Tibial nerve (tissue), 4 donors: Measurements from ENCODE around the gene PPP1R7. TPM values are rescaled to one million over a fixed set of nuclear protein-coding genes. Genes with fewer than 3 reads are reported as not detected.
A peak's percentile ranks its signal among the peaks of the same experiment; 100 is the strongest.
"Not testable (repeated sequence)": the region's sequence is repeated elsewhere in the genome, so short reads cannot be mapped to it uniquely, and the experiment has no call there.

Experiments used
- DNase-seq, 2 donors: peaks; one replicate each; pipeline ENCODE4 v3.0.0-alpha.2; 2019; ENCODE audit warnings: low spot score in 2 of 2
- H3K27ac ChIP-seq, 4 donors: fragments of 200-600 bp; sonication (generic) in 3 of 4; one replicate each; pipeline ENCODE4 v1.5.1; 2017 to 2019; ENCODE audit warnings: mild to moderate bottlenecking in 1 of 4
- H3K27me3 ChIP-seq, 2 donors: fragments of 200-600 bp; sonication (generic) in 1 of 2; one replicate each; pipeline versions ENCODE4 v1.5.1 to v1.6.0; 2017 to 2019
- H3K36me3 ChIP-seq, 3 donors: fragments of 200-600 bp; sonication (generic); one replicate each; pipeline ENCODE4 v1.5.1; 2018 to 2019
- H3K4me1 ChIP-seq, 4 donors: fragments of 200-600 bp; sonication (generic) in 3 of 4; one replicate each; pipeline ENCODE4 v1.5.1; 2017 to 2019
- H3K4me3 ChIP-seq, 4 donors: fragments of 200-600 bp; sonication (generic) in 3 of 4; one replicate each; pipeline ENCODE4 v1.5.1; 2017 to 2019; ENCODE audit warnings: mild to moderate bottlenecking in 1 of 4, moderate library complexity in 1 of 4
- H3K9me3 ChIP-seq, 4 donors: fragments of 200-600 bp; sonication (generic) in 3 of 4; one replicate each; pipeline ENCODE4 v1.5.1; 2017 to 2019
- CTCF ChIP-seq, 5 experiments: fragments of 200-600 bp in 3 of 5; fragments of 450-650 bp in 2 of 5; sonication (generic) in 3 of 5; IDR thresholded peaks; one replicate each; pipeline ENCODE4 v1.5.1; 2016 to 2019; ENCODE audit warnings: antibody characterized with exemption in 5 of 5, mild to moderate bottlenecking in 3 of 5, moderate library complexity in 2 of 5
- EP300 ChIP-seq, 2 donors: sonication (generic); formaldehyde crosslinking; IDR thresholded peaks; one replicate each; pipeline ENCODE4 v1.6.1; 2017; ENCODE audit warnings: antibody characterized with exemption in 2 of 2, mild to moderate bottlenecking in 1 of 2
- POLR2A ChIP-seq, 2 donors: fragments of 450-650 bp; IDR thresholded peaks; one replicate each; pipeline ENCODE4 v1.6.1; 2017; ENCODE audit warnings: antibody characterized with exemption in 2 of 2, mild to moderate bottlenecking in 2 of 2, moderate library complexity in 2 of 2
- WGBS, 2 donors: methylation state at CpG; one replicate each; pipeline ENCODE4 v1.1.5; 2018; 5-methylcytosine and 5-hydroxymethylcytosine counted together
- total RNA-seq, 4 donors: library from RNA; depleted of rRNA; stranded (reverse); fragments of >200 nt; gene quantifications; one replicate each; pipeline ENCODE4 v1.1.0, GENCODE V29; 2016

Gene PPP1R7
- 10 to 100 TPM; 29.5 to 53.8 (median 38.1) TPM for total RNA-seq

- WGBS, 2 donors: 1 to 2% methylated on average over 48 to 60 of the region's 73 CpGs
- peak within 1 kb of the TSS; percentile 70 to 92 (median 86) for H3K4me3 ChIP-seq
Observed at GRCh38 chr2:241149925-241150659, at the start of gene PPP1R7. Gene PPP1R7, plus strand, starts transcription at chr2:241150467. Its CDS starts 29 bp downstream, at chr2:241150496.

GRCh38 chr2:241102239-241102803 lies 47.9 kb upstream of the PPP1R7 start, which contains the start of gene MTERF4:
Gene MTERF4, minus strand, starts transcription at chr2:241102287. Its CDS starts 14 bp downstream, at chr2:241102273.
- H3K9me3 ChIP-seq: no peaks in the 10 kb centered on the region
- no peaks in the 10 kb centered on the region for H3K27me3 ChIP-seq
- peak within 1 kb of the TSS; percentile 65 to 93 (median 86) for H3K27ac ChIP-seq
- H3K4me1 ChIP-seq: peaks cover 0 to 40% (median 13%) of the 10 kb centered on the region in 4 donors
- WGBS, 2 donors: 0 to 1% methylated on average over 38 to 55 of the region's 56 CpGs
- TF ChIP-seq CTCF (IDR thresholded peaks at IDR 0.05) (no peak), EP300 (IDR thresholded peaks at IDR 0.05) (peak; percentile 67 to 95), POLR2A (IDR thresholded peaks at IDR 0.05) (peak in 1 of 2 donors; percentile 51)
- peaks cover 0 to 25% (median 0%) of the 10 kb centered on the region in 3 donors for H3K36me3 ChIP-seq
- peak; percentile 60 to 72 for DNase-seq
- peak within 1 kb of the TSS; percentile 83 to 97 (median 92) for H3K4me3 ChIP-seq

More at GRCh38 chr2:241149925-241150659, at the start of gene PPP1R7:
- Histone ChIP-seq H3K27me3 (no peaks in the 10 kb centered on the region), H3K4me1 (peaks cover 0 to 25% (median 12%) of the 10 kb centered on the region in 4 donors), H3K27ac (peak within 1 kb of the TSS; percentile 58 to 92 (median 84)), H3K36me3 (peaks cover 0 to 22% (median 0%) of the 10 kb centered on the region in 3 donors), H3K9me3 (no peaks in the 10 kb centered on the region)
- TF ChIP-seq CTCF (IDR thresholded peaks at IDR 0.05): peak in 3 of 5 experiments; percentile 9 to 55 (median 15)
- TF ChIP-seq POLR2A (IDR thresholded peaks at IDR 0.05): peak; percentile 54 to 62
- TF ChIP-seq EP300 (IDR thresholded peaks at IDR 0.05): peak in 1 of 2 donors; percentile 80
- DNase-seq: peak; percentile 88 to 89

- WGBS, 2 donors: 39 to 44% methylated on average over 5 of the region's 5 CpGs
- H3K27ac ChIP-seq: peak overlapping the region in 2 of 4 donors; percentile 86 to 93
- peaks cover 0 to 19% (median 0%) of the 10 kb centered on the region in 3 donors for H3K36me3 ChIP-seq
- H3K4me3 ChIP-seq: peak overlapping the region in 3 of 4 donors; percentile 92 to 97 (median 93)
- H3K9me3 ChIP-seq: no peaks in the 10 kb centered on the region
- TF ChIP-seq CTCF (IDR thresholded peaks at IDR 0.05): no peak
- no peak for TF ChIP-seq EP300 (IDR thresholded peaks at IDR 0.05)
- no peak for TF ChIP-seq POLR2A (IDR thresholded peaks at IDR 0.05)
- DNase-seq: no peak
- no peaks in the 10 kb centered on the region for H3K27me3 ChIP-seq
- H3K4me1 ChIP-seq: peaks cover 0 to 40% (median 13%) of the 10 kb centered on the region in 4 donors
Observed at GRCh38 chr2:241103176-241103595, 47.1 kb upstream of the PPP1R7 start.

- not testable (repeated sequence) for H3K36me3 ChIP-seq, DNase-seq, H3K4me3 ChIP-seq, H3K27ac ChIP-seq, H3K9me3 ChIP-seq, H3K27me3 ChIP-seq
- 93 to 95% methylated on average over 10 of the region's 10 CpGs for WGBS, 2 donors
- H3K4me1 ChIP-seq: peaks cover 0 to 31% (median 13%) of the 10 kb centered on the region in 4 donors
Observed at GRCh38 chr2:241104611-241105010, 45.7 kb upstream of the PPP1R7 start.

GRCh38 chr2:241105641-241106040 lies 44.6 kb upstream of the PPP1R7 start:
- H3K4me3 ChIP-seq: no peak overlapping the region
- H3K36me3 ChIP-seq: peaks cover 0 to 5% (median 0%) of the 10 kb centered on the region in 3 donors
- no peaks in the 10 kb centered on the region for H3K9me3 ChIP-seq
- no peak for DNase-seq
- H3K27ac ChIP-seq: no peak overlapping the region
- 43 to 69% methylated on average over 3 of the region's 3 CpGs for WGBS, 2 donors
- no peaks in the 10 kb centered on the region for H3K27me3 ChIP-seq
- peaks cover 0 to 21% (median 12%) of the 10 kb centered on the region in 4 donors for H3K4me1 ChIP-seq
- no peak for TF ChIP-seq POLR2A (IDR thresholded peaks at IDR 0.05)
- TF ChIP-seq EP300 (IDR thresholded peaks at IDR 0.05): no peak
- no peak for TF ChIP-seq CTCF (IDR thresholded peaks at IDR 0.05)
